Stimulated activated CD4-positive, alpha-beta T cell treated with anti-CD3 and anti-CD28 coated beads, Interleukin-4, amount 100 ng/mL, for 24 hours (primary cell): ENCODE data around the gene WTAP.
A peak's percentile ranks its signal among the peaks of the same experiment; 100 is the strongest.
"Not testable (repeated sequence)": the region's sequence is repeated elsewhere in the genome, so short reads cannot be mapped to it uniquely, and the experiment has no call there.

Experiments
- DNase-seq: peaks from one replicate; pipeline ENCODE4 v3.0.0-alpha.2; 2020

WTAP gene

GRCh38 chr6:159726918-159727716, at the start of gene WTAP:
WTAP (plus strand) TSS chr6:159727506; CDS start chr6:159736266, 8,760 bp downstream.
- peak; percentile 98 for DNase-seq

- no peak for DNase-seq
Measured at GRCh38 chr6:159677506-159678165, 49.7 kb upstream of the WTAP start.

- DNase-seq = no peak
Measured at GRCh38 chr6:159678574-159678973, 48.7 kb upstream of the WTAP start.

- DNase-seq = peak; percentile 36
Measured at GRCh38 chr6:159679091-159680077, 47.9 kb upstream of the WTAP start.

- DNase-seq = no peak
Measured at GRCh38 chr6:159680104-159680503, 47.2 kb upstream of the WTAP start.

GRCh38 chr6:159681191-159681880, 46.0 kb upstream of the WTAP start:
- DNase-seq = no peak

GRCh38 chr6:159682295-159682694, 45.0 kb upstream of the WTAP start:
- DNase-seq = no peak

GRCh38 chr6:159682810-159683209, 44.5 kb upstream of the WTAP start:
- no peak for DNase-seq

- DNase-seq = no peak
Measured at GRCh38 chr6:159684013-159684304, 43.3 kb upstream of the WTAP start.

- DNase-seq = no peak
Measured at GRCh38 chr6:159686040-159686439, 41.3 kb upstream of the WTAP start.

- no peak for DNase-seq
Measured at GRCh38 chr6:159686703-159687102, 40.6 kb upstream of the WTAP start.

GRCh38 chr6:159687341-159687740, 40.0 kb upstream of the WTAP start:
- DNase-seq = no peak

- no peak for DNase-seq
Measured at GRCh38 chr6:159688266-159688905, 38.9 kb upstream of the WTAP start.

- no peak for DNase-seq
Measured at GRCh38 chr6:159689001-159689400, 38.3 kb upstream of the WTAP start.

GRCh38 chr6:159690135-159690534, 37.2 kb upstream of the WTAP start:
- not testable (repeated sequence) for DNase-seq

- DNase-seq = peak; percentile 19
Measured at GRCh38 chr6:159691133-159691962, 36.0 kb upstream of the WTAP start.

- DNase-seq = no peak
Measured at GRCh38 chr6:159691963-159692287, 35.4 kb upstream of the WTAP start.

- peak; percentile 67 for DNase-seq
Measured at GRCh38 chr6:159692303-159693127, 34.8 kb upstream of the WTAP start.

GRCh38 chr6:159693128-159693893, 34.0 kb upstream of the WTAP start, which contains the start of gene SOD2:
SOD2 (minus strand) TSS chr6:159693241; CDS start chr6:159693167, 74 bp downstream.
- DNase-seq = peak; percentile 83
